Upper lobe of left lung (tissue), 4 donors: ENCODE data around the gene SLC1A7.

Experiments used
- EP300 ChIP-seq, 4 donors: sonication (generic); formaldehyde crosslinking; IDR thresholded peaks; one replicate each; pipeline ENCODE4 v1.5.1; 2017; ENCODE audit warnings: antibody characterized with exemption in 4 of 4, control low read depth in 2 of 4
- TF ChIP-seq, protein P1 (sequence below), 6 experiments: fragments of 450-650 bp in 4 of 6; fragments of 200-600 bp in 2 of 6; sonication (generic) in 2 of 6; IDR thresholded peaks; one replicate each; pipeline ENCODE4 v1.5.1; 2016 to 2019; ENCODE audit warnings: antibody characterized with exemption in 6 of 6

GRCh38 chr1:53165408-53165961, 23.0 kb upstream of the SLC1A7 start:
- TF ChIP-seq, protein P1, sequence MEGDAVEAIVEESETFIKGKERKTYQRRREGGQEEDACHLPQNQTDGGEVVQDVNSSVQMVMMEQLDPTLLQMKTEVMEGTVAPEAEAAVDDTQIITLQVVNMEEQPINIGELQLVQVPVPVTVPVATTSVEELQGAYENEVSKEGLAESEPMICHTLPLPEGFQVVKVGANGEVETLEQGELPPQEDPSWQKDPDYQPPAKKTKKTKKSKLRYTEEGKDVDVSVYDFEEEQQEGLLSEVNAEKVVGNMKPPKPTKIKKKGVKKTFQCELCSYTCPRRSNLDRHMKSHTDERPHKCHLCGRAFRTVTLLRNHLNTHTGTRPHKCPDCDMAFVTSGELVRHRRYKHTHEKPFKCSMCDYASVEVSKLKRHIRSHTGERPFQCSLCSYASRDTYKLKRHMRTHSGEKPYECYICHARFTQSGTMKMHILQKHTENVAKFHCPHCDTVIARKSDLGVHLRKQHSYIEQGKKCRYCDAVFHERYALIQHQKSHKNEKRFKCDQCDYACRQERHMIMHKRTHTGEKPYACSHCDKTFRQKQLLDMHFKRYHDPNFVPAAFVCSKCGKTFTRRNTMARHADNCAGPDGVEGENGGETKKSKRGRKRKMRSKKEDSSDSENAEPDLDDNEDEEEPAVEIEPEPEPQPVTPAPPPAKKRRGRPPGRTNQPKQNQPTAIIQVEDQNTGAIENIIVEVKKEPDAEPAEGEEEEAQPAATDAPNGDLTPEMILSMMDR (IDR thresholded peaks at IDR 0.05) = no peak
- TF ChIP-seq EP300 (IDR thresholded peaks at IDR 0.05) = no peak
